ENCODE results near the gene COLEC11.

DNA sequence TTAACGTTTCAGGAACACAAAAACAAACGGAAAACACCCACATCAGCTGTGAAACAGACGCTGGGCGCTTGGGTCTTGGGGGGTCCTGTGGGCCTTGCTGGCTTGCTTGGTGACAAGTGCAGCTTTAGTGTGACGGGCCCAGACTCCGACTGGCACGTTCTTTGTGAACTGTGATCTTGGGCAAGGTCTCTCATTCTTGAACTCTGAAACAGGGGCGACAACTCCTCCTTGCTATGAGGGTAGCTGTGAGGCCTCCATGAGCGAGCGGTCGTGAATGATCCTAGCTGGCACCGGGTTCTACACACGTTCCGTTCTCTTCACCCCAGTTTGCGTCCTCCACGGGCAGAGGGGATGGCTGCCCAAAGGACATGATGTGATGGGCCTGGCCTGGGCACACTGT is 8.7 kb upstream of the COLEC11 start:
- TF ChIP-seq, protein P1, sequence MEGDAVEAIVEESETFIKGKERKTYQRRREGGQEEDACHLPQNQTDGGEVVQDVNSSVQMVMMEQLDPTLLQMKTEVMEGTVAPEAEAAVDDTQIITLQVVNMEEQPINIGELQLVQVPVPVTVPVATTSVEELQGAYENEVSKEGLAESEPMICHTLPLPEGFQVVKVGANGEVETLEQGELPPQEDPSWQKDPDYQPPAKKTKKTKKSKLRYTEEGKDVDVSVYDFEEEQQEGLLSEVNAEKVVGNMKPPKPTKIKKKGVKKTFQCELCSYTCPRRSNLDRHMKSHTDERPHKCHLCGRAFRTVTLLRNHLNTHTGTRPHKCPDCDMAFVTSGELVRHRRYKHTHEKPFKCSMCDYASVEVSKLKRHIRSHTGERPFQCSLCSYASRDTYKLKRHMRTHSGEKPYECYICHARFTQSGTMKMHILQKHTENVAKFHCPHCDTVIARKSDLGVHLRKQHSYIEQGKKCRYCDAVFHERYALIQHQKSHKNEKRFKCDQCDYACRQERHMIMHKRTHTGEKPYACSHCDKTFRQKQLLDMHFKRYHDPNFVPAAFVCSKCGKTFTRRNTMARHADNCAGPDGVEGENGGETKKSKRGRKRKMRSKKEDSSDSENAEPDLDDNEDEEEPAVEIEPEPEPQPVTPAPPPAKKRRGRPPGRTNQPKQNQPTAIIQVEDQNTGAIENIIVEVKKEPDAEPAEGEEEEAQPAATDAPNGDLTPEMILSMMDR (IDR thresholded peaks at IDR 0.05), result no peak
- no peak for TF ChIP-seq POLR2A (IDR thresholded peaks at IDR 0.05)

All from esophagus squamous epithelium (tissue), 4 donors.